Right kidney (tissue), 1 donor: ENCODE measurements around the gene GNG8.
"Not testable (repeated sequence)": the region's sequence is repeated elsewhere in the genome, so short reads cannot be mapped to it uniquely, and the experiment has no call there.

Experiments
- DNase-seq: peaks from one replicate; pipeline ENCODE4 v3.0.0-alpha.2; 2016

The GNG8 gene

GRCh38 chr19:46648060-46648960, 12.3 kb upstream of the GNG8 start:
- DNase-seq: no peak

GRCh38 chr19:46646402-46646801, 10.4 kb upstream of the GNG8 start:
- no peak for DNase-seq

- DNase-seq: no peak
Observed at GRCh38 chr19:46644720-46645119, 8.7 kb upstream of the GNG8 start.

GRCh38 chr19:46640656-46641055, 4.7 kb upstream of the GNG8 start:
- no peak for DNase-seq

GRCh38 chr19:46639358-46640182, 3.6 kb upstream of the GNG8 start:
- DNase-seq: peak; percentile 91

GRCh38 chr19:46637224-46637623, 1.2 kb upstream of the GNG8 start:
- DNase-seq: no peak

- no peak for DNase-seq
Observed at GRCh38 chr19:46634656-46635218, 1.3 kb downstream of the GNG8 start.

- DNase-seq: peak; percentile 54
Observed at GRCh38 chr19:46634045-46634655, 1.9 kb downstream of the GNG8 start.

- DNase-seq: no peak
Observed at GRCh38 chr19:46633130-46633529, 2.9 kb downstream of the GNG8 start.

- no peak for DNase-seq
Observed at GRCh38 chr19:46631481-46631880, 4.5 kb downstream of the GNG8 start.

- DNase-seq: no peak
Observed at GRCh38 chr19:46630586-46631205, 5.3 kb downstream of the GNG8 start.

- no peak for DNase-seq
Observed at GRCh38 chr19:46629546-46630025, 6.4 kb downstream of the GNG8 start.

GRCh38 chr19:46628970-46629369, 7.0 kb downstream of the GNG8 start:
- DNase-seq: not testable (repeated sequence)

GRCh38 chr19:46626446-46626845, 9.6 kb downstream of the GNG8 start:
- no peak for DNase-seq

- DNase-seq: no peak
Observed at GRCh38 chr19:46625731-46626130, 10.3 kb downstream of the GNG8 start.

GRCh38 chr19:46624958-46625661, 10.9 kb downstream of the GNG8 start, which contains the start of gene PTGIR:
PTGIR (minus strand) TSS chr19:46625089; CDS start chr19:46624225, 864 bp downstream.
- no peak for DNase-seq

- DNase-seq: no peak
Observed at GRCh38 chr19:46623915-46624502, 12.0 kb downstream of the GNG8 start.

- no peak for DNase-seq
Observed at GRCh38 chr19:46622118-46622446, 13.9 kb downstream of the GNG8 start.

GRCh38 chr19:46621191-46622117, 14.5 kb downstream of the GNG8 start:
- peak; percentile 53 for DNase-seq

- no peak for DNase-seq
Observed at GRCh38 chr19:46620716-46621115, 15.3 kb downstream of the GNG8 start.
